Suprapubic skin (tissue), 4 donors: ENCODE data around the gene NDUFB7. TPM values are rescaled to one million over a fixed set of nuclear protein-coding genes. Genes with fewer than 3 reads are reported as not detected.

ENCODE experiments used
- DNase-seq, 2 donors: peaks; one replicate each; pipeline ENCODE4 v3.0.0-alpha.2; 2019; ENCODE audit warnings: low spot score in 2 of 2
- H3K27ac ChIP-seq: fragments of 200-600 bp; sonication (generic); one replicate; pipeline ENCODE4 v1.5.1; 2019
- H3K27me3 ChIP-seq: fragments of 200-600 bp; sonication (generic); one replicate; pipeline ENCODE4 v1.5.1; 2019
- H3K36me3 ChIP-seq: fragments of 200-600 bp; sonication (generic); one replicate; pipeline ENCODE4 v1.5.1; 2019
- H3K4me1 ChIP-seq: fragments of 200-600 bp; sonication (generic); one replicate; pipeline ENCODE4 v1.5.1; 2019
- H3K4me3 ChIP-seq: fragments of 200-600 bp; sonication (generic); one replicate; pipeline ENCODE4 v1.5.1; 2019; ENCODE audit warnings: mild to moderate bottlenecking
- H3K9me3 ChIP-seq: fragments of 200-600 bp; sonication (generic); one replicate; pipeline ENCODE4 v1.5.1; 2019
- CTCF ChIP-seq, 2 donors: fragments of 200-600 bp in 1 of 2; fragments of 450-650 bp in 1 of 2; sonication (generic) in 1 of 2; IDR thresholded peaks; one replicate each; pipeline ENCODE4 v1.5.1; 2016 to 2019; ENCODE audit warnings: antibody characterized with exemption in 2 of 2, mild to moderate bottlenecking in 1 of 2, moderate library complexity in 1 of 2
- EP300 ChIP-seq: sonication (generic); formaldehyde crosslinking; IDR thresholded peaks from one replicate; pipeline ENCODE4 v1.6.1; 2017; ENCODE audit warnings: antibody characterized with exemption
- POLR2A ChIP-seq, 2 donors: fragments of 450-650 bp; IDR thresholded peaks; one replicate each; pipeline ENCODE4 v1.6.1; 2017; ENCODE audit warnings: antibody characterized with exemption in 2 of 2, mild to moderate bottlenecking in 2 of 2, moderate library complexity in 2 of 2
- POLR2AphosphoS5 ChIP-seq, 3 donors: sonication (generic); formaldehyde crosslinking; IDR thresholded peaks; one replicate each; pipeline ENCODE4 v1.6.1; 2017; ENCODE audit warnings: antibody characterized with exemption in 3 of 3
- WGBS: methylation state at CpG from one replicate; pipeline ENCODE4 v1.1.5; 2018; 5-methylcytosine and 5-hydroxymethylcytosine counted together
- total RNA-seq, 4 donors: library from RNA; depleted of rRNA; stranded (reverse); fragments of >200 nt; gene quantifications; one replicate each; pipeline ENCODE4 v1.1.0, GENCODE V29; 2016

NDUFB7 gene
- total RNA-seq, 4 donors from 2014 or later: 196 to 394 (median 340) TPM

- H3K4me3 ChIP-seq: no peak overlapping the region
- DNase-seq: no peak
- peaks cover 15% of the 10 kb centered on the region for H3K36me3 ChIP-seq
- peaks cover 47% of the 10 kb centered on the region for H3K4me1 ChIP-seq
- WGBS: 60% methylated on average over 2 of the region's 2 CpGs
- TF ChIP-seq CTCF (IDR thresholded peaks at IDR 0.05): no peak
- no peak for TF ChIP-seq EP300
- no peak for TF ChIP-seq POLR2AphosphoS5 (IDR thresholded peaks at IDR 0.05)
- no peak for TF ChIP-seq POLR2A (IDR thresholded peaks at IDR 0.05)
- no peaks in the 10 kb centered on the region for H3K27me3 ChIP-seq
- H3K9me3 ChIP-seq: no peaks in the 10 kb centered on the region
- H3K27ac ChIP-seq: peak overlapping the region; percentile 83
Measured at GRCh38 chr19:14519860-14520407, 51.9 kb downstream of the NDUFB7 start.

GRCh38 chr19:14519245-14519859 lies 52.5 kb downstream of the NDUFB7 start:
- H3K27ac ChIP-seq: peak overlapping the region; percentile 83
- DNase-seq: no peak
- H3K4me1 ChIP-seq: peaks cover 48% of the 10 kb centered on the region
- TF ChIP-seq EP300 (no peak), POLR2AphosphoS5 (IDR thresholded peaks at IDR 0.05) (no peak), CTCF (IDR thresholded peaks at IDR 0.05) (no peak), POLR2A (IDR thresholded peaks at IDR 0.05) (no peak)
- H3K36me3 ChIP-seq: peaks cover 21% of the 10 kb centered on the region
- peak overlapping the region; percentile 68 for H3K4me3 ChIP-seq
- H3K9me3 ChIP-seq: no peaks in the 10 kb centered on the region
- WGBS: 83% methylated on average over 22 of the region's 22 CpGs
- H3K27me3 ChIP-seq: no peaks in the 10 kb centered on the region

DNA sequence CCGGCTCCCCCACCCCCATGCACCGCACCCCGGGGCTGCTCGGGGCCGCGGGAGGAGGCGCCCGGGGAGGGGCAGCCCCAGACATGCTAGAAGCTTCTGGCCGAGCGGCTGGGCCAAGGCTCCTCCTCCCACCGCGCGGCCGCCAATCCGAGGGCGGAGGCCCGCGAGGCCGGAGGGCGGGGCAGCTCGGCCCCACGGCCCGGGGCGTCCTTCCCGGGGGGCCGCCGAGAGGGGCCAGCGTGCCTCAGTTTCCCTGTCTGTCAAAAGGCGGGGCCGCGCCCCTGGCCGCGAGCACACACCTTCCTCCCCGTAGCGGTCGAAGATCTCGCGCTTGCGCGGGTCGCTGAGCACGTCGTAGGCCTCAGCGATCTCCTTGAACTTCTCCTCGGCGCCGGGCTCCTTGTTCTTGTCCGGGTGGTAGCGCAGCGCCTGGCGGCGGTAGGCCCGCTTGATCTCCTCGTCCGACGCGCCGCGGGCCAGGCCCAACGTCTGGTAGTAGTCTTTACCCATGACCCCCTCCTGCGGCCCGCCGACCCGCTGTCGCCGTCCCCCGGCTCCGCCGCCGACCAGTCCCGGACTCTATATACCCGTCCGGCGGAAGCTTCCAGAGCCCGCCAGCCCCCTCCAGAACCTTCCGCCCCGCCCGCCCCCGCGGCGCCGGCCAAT lies 53.9 kb downstream of the NDUFB7 start, which contains the start of gene DNAJB1:
Gene DNAJB1, minus strand, starts transcription at position 558 of the 666 bp plus-strand sequence. Its CDS starts 48 bp downstream, at position 510.
- Histone ChIP-seq H3K4me3 (peak within 1 kb of the TSS; percentile 68), H3K4me1 (peaks cover 53% of the 10 kb centered on the region), H3K27me3 (no peaks in the 10 kb centered on the region), H3K9me3 (no peaks in the 10 kb centered on the region), H3K36me3 (peaks cover 26% of the 10 kb centered on the region), H3K27ac (peak within 1 kb of the TSS; percentile 95)
- TF ChIP-seq POLR2AphosphoS5 (IDR thresholded peaks at IDR 0.05): peak; percentile 58 to 95 (median 87)
- TF ChIP-seq EP300: no peak
- no peak for TF ChIP-seq CTCF (IDR thresholded peaks at IDR 0.05)
- TF ChIP-seq POLR2A (IDR thresholded peaks at IDR 0.05): peak; percentile 89 to 98
- WGBS: 2% methylated on average over 34 of the region's 82 CpGs
- peak; percentile 85 to 90 for DNase-seq

- TF ChIP-seq CTCF (IDR thresholded peaks at IDR 0.05) (no peak), POLR2AphosphoS5 (IDR thresholded peaks at IDR 0.05) (no peak), EP300 (no peak), POLR2A (IDR thresholded peaks at IDR 0.05) (no peak)
- peak in 1 of 2 donors; percentile 76 for DNase-seq
- Histone ChIP-seq H3K27me3 (no peaks in the 10 kb centered on the region), H3K36me3 (peaks cover 26% of the 10 kb centered on the region), H3K9me3 (no peaks in the 10 kb centered on the region), H3K27ac (peak overlapping the region; percentile 95), H3K4me1 (peaks cover 53% of the 10 kb centered on the region), H3K4me3 (peak overlapping the region; percentile 68)
- WGBS: 0% methylated on average over 5 of the region's 32 CpGs
Measured at GRCh38 chr19:14517446-14517839, 54.4 kb downstream of the NDUFB7 start.
